ENCODE measurements around the gene SNRPD2.
"Not testable (repeated sequence)": the region's sequence is repeated elsewhere in the genome, so short reads cannot be mapped to it uniquely, and the experiment has no call there.

Gene SNRPD2

GRCh38 chr19:45691516-45692186 lies at the start of gene SNRPD2:
SNRPD2 (minus strand) TSS chr19:45691953; CDS start chr19:45691888, 65 bp downstream.
- Histone ChIP-seq H3K27ac (peak within 1 kb of the TSS; percentile 94 to 97), H3K4me3 (peak within 1 kb of the TSS; percentile 85)
- DNase-seq (ENCODE audit: low spot score), result peak; percentile 94
- TF ChIP-seq CTCF (IDR thresholded peaks at IDR 0.05), result no peak

GRCh38 chr19:45739498-45740439 lies 48.0 kb upstream of the SNRPD2 start:
- H3K27ac ChIP-seq, result no peak overlapping the region
- no peak overlapping the region for H3K4me3 ChIP-seq
- DNase-seq (ENCODE audit: low spot score), result no peak
- no peak for TF ChIP-seq CTCF (IDR thresholded peaks at IDR 0.05)

- Histone ChIP-seq H3K27ac (no peak within 1 kb of the TSS), H3K4me3 (no peak within 1 kb of the TSS)
- TF ChIP-seq CTCF (IDR thresholded peaks at IDR 0.05), result no peak
- no peak for DNase-seq (ENCODE audit: low spot score)
Observed at GRCh38 chr19:45733160-45733810, 41.5 kb upstream of the SNRPD2 start, which contains the start of gene MEIOSIN. MEIOSIN (plus strand) TSS chr19:45733439; CDS start chr19:45735377, 1,938 bp downstream.

GRCh38 chr19:45730368-45731288 lies 38.9 kb upstream of the SNRPD2 start, which contains the start of gene FBXO46:
FBXO46 (minus strand) TSS chr19:45730896; CDS start chr19:45713495, 17,401 bp downstream.
- H3K27ac ChIP-seq, result peak within 1 kb of the TSS; percentile 71 to 82
- TF ChIP-seq CTCF (IDR thresholded peaks at IDR 0.05), result no peak

GRCh38 chr19:45729800-45730290 lies 38.1 kb upstream of the SNRPD2 start:
- peak overlapping the region; percentile 91 for H3K4me3 ChIP-seq
- no peak for DNase-seq (ENCODE audit: low spot score)
- peak overlapping the region in 1 of 2 donors; percentile 82 for H3K27ac ChIP-seq
- TF ChIP-seq CTCF (IDR thresholded peaks at IDR 0.05), result no peak

More at GRCh38 chr19:45730368-45731288, 38.9 kb upstream of the SNRPD2 start, which contains the start of gene FBXO46:
- H3K4me3 ChIP-seq, result peak within 1 kb of the TSS; percentile 91
- DNase-seq (ENCODE audit: low spot score), result peak; percentile 98

GRCh38 chr19:45728683-45729082 lies 36.9 kb upstream of the SNRPD2 start:
- not testable (repeated sequence) for DNase-seq (ENCODE audit: low spot score); H3K27ac ChIP-seq; H3K4me3 ChIP-seq

GRCh38 chr19:45720065-45720464 lies 28.3 kb upstream of the SNRPD2 start:
- H3K27ac ChIP-seq; DNase-seq (ENCODE audit: low spot score); H3K4me3 ChIP-seq: not testable (repeated sequence)

All from coronary artery (tissue), 2 donors.